Nephron progenitor cell (in vitro differentiated cells): Measurements from ENCODE around the gene CAPSL.

Experiments
- DNase-seq: peaks from one replicate; pipeline ENCODE4 v3.0.0; 2021
- H3K27ac Mint-ChIP-seq: 2 replicates; pipeline ENCODE4 v1.8.0; 2021; ENCODE audit warnings: mild to moderate bottlenecking, moderate library complexity, mixed read lengths
- H3K27me3 Mint-ChIP-seq: 2 replicates; pipeline ENCODE4 v1.8.0; 2021; ENCODE audit warnings: mild to moderate bottlenecking, low read depth, mixed read lengths; ENCODE audit not compliant: poor library complexity
- H3K36me3 Mint-ChIP-seq: 2 replicates; pipeline ENCODE4 v1.8.0; 2021; ENCODE audit warnings: low read depth, mixed read lengths
- H3K4me1 Mint-ChIP-seq: 2 replicates; pipeline ENCODE4 v1.8.0; 2021; ENCODE audit warnings: mixed read lengths
- H3K4me3 Mint-ChIP-seq: 2 replicates; pipeline ENCODE4 v1.8.0; 2021; ENCODE audit warnings: mild to moderate bottlenecking, moderate library complexity, mixed read lengths
- H3K9me3 Mint-ChIP-seq: 2 replicates; pipeline ENCODE4 v1.8.0; 2021; ENCODE audit warnings: mild to moderate bottlenecking, moderate library complexity, mixed read lengths
- CTCF ChIP-seq: fragments of 200-600 bp; sonication (generic); IDR thresholded peaks from 2 replicates; pipeline ENCODE4 v1.5.0; 2021; ENCODE audit warnings: antibody characterized with exemption

Gene CAPSL

GRCh38 chr5:35939639-35940038, 1.2 kb upstream of the CAPSL start:
- Mint-ChIP-seq H3K27me3 (peaks cover 19% of the 10 kb centered on the region), H3K4me1 (peaks cover 13% of the 10 kb centered on the region), H3K4me3 (no peak overlapping the region), H3K9me3 (no peaks in the 10 kb centered on the region), H3K27ac (no peak overlapping the region), H3K36me3 (no peaks in the 10 kb centered on the region)
- DNase-seq: no peak
- no peak for TF ChIP-seq CTCF

- Mint-ChIP-seq H3K27me3 (peaks cover 78% of the 10 kb centered on the region), H3K9me3 (no peaks in the 10 kb centered on the region), H3K4me3 (peak overlapping the region; percentile 12), H3K4me1 (peaks cover 4% of the 10 kb centered on the region), H3K36me3 (no peaks in the 10 kb centered on the region), H3K27ac (no peak overlapping the region)
- peak; percentile 81 for TF ChIP-seq CTCF
- peak; percentile 66 for DNase-seq
These were observed 11.9 kb downstream of the CAPSL start for GRCh38 chr5:35926389-35927051.

GRCh38 chr5:35924950-35925722, 13.3 kb downstream of the CAPSL start:
- peak; percentile 61 for TF ChIP-seq CTCF
- peak; percentile 73 for DNase-seq
- no peaks in the 10 kb centered on the region for H3K36me3 Mint-ChIP-seq
- H3K4me1 Mint-ChIP-seq: peaks cover 4% of the 10 kb centered on the region
- peak overlapping the region; percentile 59 for H3K4me3 Mint-ChIP-seq
- no peak overlapping the region for H3K27ac Mint-ChIP-seq
- peaks cover 82% of the 10 kb centered on the region for H3K27me3 Mint-ChIP-seq
- no peaks in the 10 kb centered on the region for H3K9me3 Mint-ChIP-seq

- H3K9me3 Mint-ChIP-seq: peaks cover 3% of the 10 kb centered on the region
- H3K4me1 Mint-ChIP-seq: peaks cover 4% of the 10 kb centered on the region
- peaks cover 84% of the 10 kb centered on the region for H3K27me3 Mint-ChIP-seq
- DNase-seq: no peak
- no peak overlapping the region for H3K4me3 Mint-ChIP-seq
- H3K36me3 Mint-ChIP-seq: no peaks in the 10 kb centered on the region
- H3K27ac Mint-ChIP-seq: no peak overlapping the region
- TF ChIP-seq CTCF: no peak
These were observed 14.1 kb downstream of the CAPSL start for GRCh38 chr5:35924122-35924949.

- Mint-ChIP-seq H3K27ac (no peak overlapping the region), H3K9me3 (peaks cover 7% of the 10 kb centered on the region), H3K4me3 (no peak overlapping the region), H3K36me3 (no peaks in the 10 kb centered on the region), H3K27me3 (peaks cover 67% of the 10 kb centered on the region), H3K4me1 (peaks cover 4% of the 10 kb centered on the region)
- no peak for DNase-seq
- no peak for TF ChIP-seq CTCF
These were observed 16.0 kb downstream of the CAPSL start for GRCh38 chr5:35922468-35922867.
